Activated gamma-delta T cell (primary cell): ENCODE results near the gene ELMO3.

Experiments used
- DNase-seq: peaks from one replicate; lab custom pipeline; 2025; lab: John Stamatoyannopoulos, UW

Gene ELMO3

GRCh38 chr16:67242138-67242730 is 43.3 kb downstream of the ELMO3 start:
- DNase-seq: no peak

GRCh38 chr16:67243481-67243880 is 44.5 kb downstream of the ELMO3 start:
- DNase-seq: no peak

GRCh38 chr16:67244387-67245185 is 45.7 kb downstream of the ELMO3 start:
- DNase-seq: no peak

- no peak for DNase-seq
Observed at GRCh38 chr16:67245186-67245585, 46.3 kb downstream of the ELMO3 start.

GRCh38 chr16:67245674-67246080 is 46.7 kb downstream of the ELMO3 start:
- DNase-seq: no peak

GRCh38 chr16:67246081-67246755 is 47.3 kb downstream of the ELMO3 start:
- DNase-seq: peak; percentile 52

GRCh38 chr16:67246756-67247191 is 47.8 kb downstream of the ELMO3 start:
- DNase-seq: no peak

- peak; percentile 94 for DNase-seq
Observed at GRCh38 chr16:67247192-67248072, 48.5 kb downstream of the ELMO3 start, which contains the start of gene FHOD1. TSS of gene FHOD1 (minus strand) at chr16:67247481. CDS start at chr16:67247410, 71 bp downstream.

- no peak for DNase-seq
Observed at GRCh38 chr16:67248073-67248400, 49.1 kb downstream of the ELMO3 start.

- peak; percentile 25 for DNase-seq
Observed at GRCh38 chr16:67248401-67249177, 49.7 kb downstream of the ELMO3 start, which contains the start of gene SLC9A5. TSS of gene SLC9A5 (plus strand) at chr16:67248979. CDS start at chr16:67249015, 36 bp downstream.

- no peak for DNase-seq
Observed at GRCh38 chr16:67249178-67250044, 50.5 kb downstream of the ELMO3 start.

GRCh38 chr16:67250045-67250327 is 51.1 kb downstream of the ELMO3 start:
- no peak for DNase-seq

GRCh38 chr16:67252609-67253497 is 53.9 kb downstream of the ELMO3 start:
- no peak for DNase-seq
